Panc1 (cell line): ENCODE data around the gene ANKRD34A. TPM values are rescaled to one million over a fixed set of nuclear protein-coding genes. Genes with fewer than 3 reads are reported as not detected.

ENCODE experiments used
- ATAC-seq: fragments of 200-7000 bp; cut with Tn5 transposase; 2 replicates; pipeline ENCODE4 v1.9.1; 2020; ENCODE audit warnings: mild to moderate bottlenecking, moderate library complexity
- BruUV-seq: library from RNA; stranded (reverse); fragments of 400-500 nt; replicated peaks from 2 replicates; lab custom pipeline; 2021; lab: Mats Ljungman, UMichigan
- CTCF ChIA-PET: fragments of 300-600 bp; sonication (Branson Sonifier 250); formaldehyde crosslinking; loops from one replicate; lab custom pipeline; 2022; ENCODE audit warnings: antibody characterized with exemption; lab: Charles Lee
- POLR2A ChIA-PET: fragments of 300-600 bp; sonication (Branson Sonifier 250); formaldehyde crosslinking; loops from one replicate; lab custom pipeline; 2022; ENCODE audit warnings: antibody characterized with exemption; lab: Charles Lee
- DNase-seq: peaks from one replicate; pipeline ENCODE4 v3.0.0-alpha.2; 2010; ENCODE audit warnings: low read depth, low spot score
- H3K27ac ChIP-seq: 2 replicates; pipeline ENCODE4 v1.5.1; 2011; ENCODE audit warnings: mild to moderate bottlenecking, low read length, inconsistent platforms
- H3K27me3 ChIP-seq: fragments of 200-500 bp; sonication (Bioruptor generic); 2 replicates; pipeline ENCODE4 v1.6.0; 2014; ENCODE audit warnings: low read length, inconsistent platforms; ENCODE audit not compliant: control insufficient read depth, insufficient read depth
- H3K36me3 ChIP-seq: fragments of 200-500 bp; sonication (Bioruptor generic); 2 replicates; pipeline ENCODE4 v1.5.1; 2014; ENCODE audit warnings: inconsistent platforms, mild to moderate bottlenecking, low read length, moderate library complexity; ENCODE audit not compliant: control insufficient read depth, insufficient read depth
- H3K4me1 ChIP-seq: 2 replicates; pipeline ENCODE4 v1.5.1; 2011; ENCODE audit warnings: inconsistent platforms, mild to moderate bottlenecking, low read length, moderate library complexity; ENCODE audit not compliant: control insufficient read depth, insufficient read depth
- H3K4me3 ChIP-seq, 2 experiments: 2 replicates each; pipeline ENCODE4 v1.5.1; 2011 to 2012; ENCODE audit warnings: low read depth in 2 of 2, low read length in 2 of 2, mild to moderate bottlenecking in 2 of 2, inconsistent platforms in 1 of 2, moderate library complexity in 1 of 2
- H3K9me3 ChIP-seq: fragments of 200-500 bp; sonication (Bioruptor generic); 2 replicates; pipeline ENCODE4 v1.5.1; 2014; ENCODE audit warnings: low read depth, mild to moderate bottlenecking, inconsistent platforms, low read length, moderate library complexity; ENCODE audit not compliant: control insufficient read depth, insufficient read depth
- POLR2AphosphoS5 ChIP-seq: IDR thresholded peaks from 2 replicates; pipeline ENCODE4 v1.6.1; 2012; ENCODE audit warnings: mild to moderate bottlenecking, low read depth, low read length, moderate library complexity
- in situ Hi-C: cut with HindIII; loops from 2 replicates; pipeline ENCODE4 v1.10.0; 2016; ENCODE audit warnings: low sequenced_read_pairs, low pct_unique_long_range_greater_than_20kb
- intact Hi-C: fragments of 100-400 bp; cut with micrococcal nuclease; formaldehyde crosslinking; loops from one replicate; pipeline ENCODE4 v1.10.0; 2022; ENCODE audit not compliant: unreplicated experiment
- total RNA-seq: library from RNA; stranded (reverse); gene quantifications from one replicate; pipeline ENCODE4 v1.2.1, GENCODE V29; 2021; ENCODE audit not compliant: unreplicated experiment
- TF ChIP-seq, protein P1 (sequence below): fragments of 450-650 bp; IDR thresholded peaks from 2 replicates; pipeline ENCODE4 v1.5.1; 2017; ENCODE audit warnings: mild to moderate bottlenecking

The ANKRD34A gene
- total RNA-seq, 1 experiment from 2014 or later, result 1.4 TPM

DNA sequence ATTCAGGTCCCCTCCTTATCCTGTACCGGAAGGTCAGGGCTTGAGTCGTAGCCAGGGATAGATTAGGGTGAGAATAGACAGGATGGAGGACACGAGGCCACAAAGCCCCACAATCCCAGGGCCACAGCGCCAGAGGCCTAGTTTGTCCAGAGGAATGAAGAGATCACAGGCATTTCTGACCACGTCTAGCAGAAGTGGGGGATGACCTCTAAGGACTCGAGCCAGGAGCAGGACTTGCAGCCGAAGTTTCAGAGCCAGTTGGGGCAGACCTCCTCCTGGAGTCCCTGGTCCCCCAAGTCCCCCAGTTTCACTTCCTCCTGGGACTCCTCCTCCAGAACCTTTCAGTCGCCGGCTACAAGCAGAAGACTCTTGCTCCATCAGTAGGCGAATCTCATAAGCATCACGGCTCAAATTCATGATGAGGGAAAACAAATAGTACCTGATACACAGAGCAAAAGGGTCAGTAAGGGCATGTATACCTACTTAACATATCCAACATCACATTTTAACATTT, 52.2 kb downstream of the ANKRD34A start:
- DNase-seq (no peak), ATAC-seq (no peak)
- no TSS peak for BruUV-seq
- Histone ChIP-seq H3K36me3 (peaks cover 10% of the 10 kb centered on the region), H3K27me3 (no peaks in the 10 kb centered on the region), H3K4me1 (peaks cover 21% of the 10 kb centered on the region), H3K27ac (no peak overlapping the region), H3K9me3 (no peaks in the 10 kb centered on the region), H3K4me3 (no peak overlapping the region)
- intact Hi-C loops, result loop anchor here (10.0 kb wide), 1 partner anchor 57 kb away; the partner anchor contains the start of gene PIAS3
- ChIA-PET CTCF (interaction anchor here (0.7 to 2.0 kb wide), 2 partner anchors 20 to 41 kb away, joined by 5 to 8 read pairs; no protein-coding TSS in a partner anchor), POLR2A (interaction anchor here (0.7 kb wide), 1 partner anchor 53 kb away, joined by 10 read pairs; the partner anchor contains the start of gene POLR3GL)
- in situ Hi-C loops, result no loop called here
- TF ChIP-seq, protein P1, sequence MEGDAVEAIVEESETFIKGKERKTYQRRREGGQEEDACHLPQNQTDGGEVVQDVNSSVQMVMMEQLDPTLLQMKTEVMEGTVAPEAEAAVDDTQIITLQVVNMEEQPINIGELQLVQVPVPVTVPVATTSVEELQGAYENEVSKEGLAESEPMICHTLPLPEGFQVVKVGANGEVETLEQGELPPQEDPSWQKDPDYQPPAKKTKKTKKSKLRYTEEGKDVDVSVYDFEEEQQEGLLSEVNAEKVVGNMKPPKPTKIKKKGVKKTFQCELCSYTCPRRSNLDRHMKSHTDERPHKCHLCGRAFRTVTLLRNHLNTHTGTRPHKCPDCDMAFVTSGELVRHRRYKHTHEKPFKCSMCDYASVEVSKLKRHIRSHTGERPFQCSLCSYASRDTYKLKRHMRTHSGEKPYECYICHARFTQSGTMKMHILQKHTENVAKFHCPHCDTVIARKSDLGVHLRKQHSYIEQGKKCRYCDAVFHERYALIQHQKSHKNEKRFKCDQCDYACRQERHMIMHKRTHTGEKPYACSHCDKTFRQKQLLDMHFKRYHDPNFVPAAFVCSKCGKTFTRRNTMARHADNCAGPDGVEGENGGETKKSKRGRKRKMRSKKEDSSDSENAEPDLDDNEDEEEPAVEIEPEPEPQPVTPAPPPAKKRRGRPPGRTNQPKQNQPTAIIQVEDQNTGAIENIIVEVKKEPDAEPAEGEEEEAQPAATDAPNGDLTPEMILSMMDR, result no peak
- TF ChIP-seq POLR2AphosphoS5, result no peak

Other genes starting within 250 kb of the ANKRD34A start
- gene CD160, start 245.1 kb downstream of the ANKRD34A start, total RNA-seq, result not detected
- 14.5 TPM for gene RNF115, start 140.5 kb downstream of the ANKRD34A start, total RNA-seq
- gene POLR3C, start 140.4 kb downstream of the ANKRD34A start, total RNA-seq, result 35.1 TPM
- 3.7 TPM for gene NUDT17, start 118.9 kb downstream of the ANKRD34A start, total RNA-seq
- gene PIAS3, start 105.5 kb downstream of the ANKRD34A start, total RNA-seq, result 68.1 TPM
- not detected for gene ANKRD35, start 78.7 kb downstream of the ANKRD34A start, total RNA-seq
- 2.2 TPM for gene ITGA10, start 54.5 kb downstream of the ANKRD34A start, total RNA-seq
- 27.4 TPM for gene PEX11B, start 45.9 kb downstream of the ANKRD34A start, total RNA-seq
- gene RBM8A, start 37.1 kb downstream of the ANKRD34A start, total RNA-seq, result 172 TPM
- gene LIX1L, start 6.6 kb downstream of the ANKRD34A start, total RNA-seq, result 23.3 TPM
- gene POLR3GL, start 115 bp upstream of the ANKRD34A start, total RNA-seq, result 14.9 TPM
- 15.2 TPM for gene TXNIP, start 32.0 kb upstream of the ANKRD34A start, total RNA-seq
- gene HJV, start 57.2 kb upstream of the ANKRD34A start, total RNA-seq, result not detected
- gene NBPF10, start 180.2 kb upstream of the ANKRD34A start, total RNA-seq, result 2.8 TPM